Renal cortical epithelial cell (primary cell): ENCODE results near the gene FAM114A2. TPM values are rescaled to one million over a fixed set of nuclear protein-coding genes. Genes with fewer than 3 reads are reported as not detected.

Experiments used
- total RNA-seq: library from RNA; depleted of rRNA; stranded (reverse); fragments of >200 nt; gene quantifications from 2 replicates; pipeline ENCODE4 v1.2.3, GENCODE V29; 2014

Gene FAM114A2
- total RNA-seq, 1 donor from 2014 or later, result 38.4 TPM

Other genes with a start within 250 kb of the FAM114A2 start
- 72.1 and 77.4 TPM in 2 replicates for gene MFAP3, start 57 bp upstream of the FAM114A2 start, total RNA-seq
- 44.8 and 78.5 TPM in 2 replicates for gene GALNT10, start 151.8 kb upstream of the FAM114A2 start, total RNA-seq